H1 (cell line): Measurements from ENCODE around the gene CALY. TPM values are rescaled to one million over a fixed set of nuclear protein-coding genes. Genes with fewer than 3 reads are reported as not detected.

Experiments
- CHD7 ChIP-seq: fragments of 300-600 bp; sonication (generic); IDR thresholded peaks from 2 replicates; pipeline ENCODE4 v1.7.1; 2012; ENCODE audit warnings: low read length, moderate library complexity, mild to moderate bottlenecking, inconsistent platforms; ENCODE audit not compliant: insufficient replicate concordance
- SP1 ChIP-seq: IDR thresholded peaks from 2 replicates; pipeline ENCODE4 v1.6.1; 2011; ENCODE audit warnings: low read depth, low read length
- YY1 ChIP-seq: IDR thresholded peaks from 2 replicates; pipeline ENCODE4 v1.6.1; 2011; ENCODE audit warnings: low read depth, mild to moderate bottlenecking, low read length
- polyA plus RNA-seq, 7 experiments: library from polyadenylated mRNA; depleted of rRNA in 3 of 7; stranded (reverse) in 5 of 7; unstranded in 2 of 7; fragments of >200 nt in 5 of 7; fragments of 200-250 nt in 2 of 7; gene quantifications; 1 replicate in 5 of 7; 2 replicates in 1 of 7; 4 replicates in 1 of 7; pipeline versions ENCODE4 v1.2.1 to v1.2.3, GENCODE V29; 2011 to 2013; ENCODE audit warnings: missing spikeins in 2 of 7, mixed read lengths in 2 of 7
- total RNA-seq: library from RNA; stranded (reverse); fragmentation: NEBNext Ultra II Directional; extraction: Animal tissue kit (Norgen Biotek cat#: 25700); gene quantifications from 2 replicates; pipeline ENCODE4 v1.2.1, GENCODE V29; 2021

Gene CALY
- total and polyA plus RNA-seq, 2 of the 8 experiments (the other 6 are each of a cell fraction or from before 2014, with no cell fraction given): 1.3 to 1.5 TPM

GRCh38 chr10:133377818-133378250 is 41.1 kb upstream of the CALY start (continued):
- no peak for TF ChIP-seq CHD7
- TF ChIP-seq SP1: no peak
- no peak for TF ChIP-seq YY1
